Uterus (tissue), 2 donors: Measurements from ENCODE around the gene RIPOR2.

Source experiments
- CTCF ChIP-seq, 4 experiments: fragments of 200-600 bp in 2 of 4; fragments of 450-650 bp in 2 of 4; sonication (generic) in 2 of 4; IDR thresholded peaks; one replicate each; pipeline ENCODE4 v1.5.1; 2016 to 2019; ENCODE audit warnings: antibody characterized with exemption in 4 of 4, mild to moderate bottlenecking in 2 of 4, moderate library complexity in 1 of 4
- POLR2A ChIP-seq, 2 donors: fragments of 450-650 bp; IDR thresholded peaks; one replicate each; pipeline ENCODE4 v1.6.1; 2016; ENCODE audit warnings: antibody characterized with exemption in 2 of 2, mild to moderate bottlenecking in 1 of 2, moderate library complexity in 1 of 2

DNA sequence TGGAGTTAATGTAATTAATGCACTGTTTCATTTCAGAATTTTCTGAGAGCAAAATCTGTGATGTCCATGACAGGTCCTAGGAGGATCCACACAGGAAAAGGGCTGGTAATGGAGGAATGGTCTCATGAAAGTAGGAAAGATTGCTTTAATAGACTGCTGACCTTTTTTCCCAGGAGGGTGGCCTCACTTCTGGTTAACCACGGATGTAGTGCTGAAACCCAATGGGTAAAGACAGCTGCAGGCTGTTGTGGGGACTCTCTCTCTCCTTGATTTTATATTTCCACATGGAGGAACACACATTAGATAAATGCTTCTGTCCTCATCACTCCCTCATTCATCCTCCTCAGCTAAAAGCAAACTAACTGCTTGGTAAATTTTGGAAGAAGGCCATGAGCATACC, 23.6 kb upstream of the RIPOR2 start:
- no peak for TF ChIP-seq CTCF (IDR thresholded peaks at IDR 0.05)
- TF ChIP-seq POLR2A (IDR thresholded peaks at IDR 0.05): no peak
